ENCODE data around the gene BIRC7.

- TF ChIP-seq POLR2A (IDR thresholded peaks at IDR 0.05; ENCODE audit: borderline replicate concordance, extremely low read depth, insufficient read depth, insufficient read length) (no peak), REST (IDR thresholded peaks at IDR 0.05; ENCODE audit: low read depth) (no peak), POLR2AphosphoS5 (IDR thresholded peaks at IDR 0.05; ENCODE audit: low read depth, low read length) (no peak), CTCF (IDR thresholded peaks at IDR 0.05 in 2 of 3, conservative IDR thresholded peaks at IDR 0.05 in 1 of 3; ENCODE audit: borderline replicate concordance in 1 of 3, insufficient read depth in 1 of 3, low read depth in 2 of 3, low read length in 2 of 3) (no peak), EZH2 (IDR thresholded peaks at IDR 0.05) (no peak), ZFX (IDR thresholded peaks at IDR 0.05) (no peak), RAD21 (IDR thresholded peaks at IDR 0.05; ENCODE audit: low read depth) (no peak), EZH2phosphoT487 (IDR thresholded peaks at IDR 0.05; ENCODE audit: borderline replicate concordance) (no peak), CBX3 (IDR thresholded peaks at IDR 0.05; ENCODE audit: low read depth) (no peak), ZNF274 (IDR thresholded peaks at IDR 0.05; ENCODE audit: low read depth, low read length) (no peak), YY1 (IDR thresholded peaks at IDR 0.05; ENCODE audit: extremely low read depth, insufficient replicate concordance, low read depth, low read length) (no peak), MAX (IDR thresholded peaks at IDR 0.05) (no peak), JUND (IDR thresholded peaks at IDR 0.05) (no peak)
Measured at GRCh38 chr20:63264000-63264399, 28.3 kb downstream of the BIRC7 start.
